GM21528 (cell line): ENCODE measurements around the gene MT2A.
A peak's percentile ranks its signal among the peaks of the same experiment; 100 is the strongest.

ENCODE experiments used
- ATAC-seq: cut with Tn5 transposase; IDR thresholded peaks from one replicate; pipeline ENCODE4 v1.9.1; 2021; ENCODE audit warnings: mild to moderate bottlenecking, moderate library complexity; ENCODE audit not compliant: unreplicated experiment, low FRiP score

The MT2A gene

DNA sequence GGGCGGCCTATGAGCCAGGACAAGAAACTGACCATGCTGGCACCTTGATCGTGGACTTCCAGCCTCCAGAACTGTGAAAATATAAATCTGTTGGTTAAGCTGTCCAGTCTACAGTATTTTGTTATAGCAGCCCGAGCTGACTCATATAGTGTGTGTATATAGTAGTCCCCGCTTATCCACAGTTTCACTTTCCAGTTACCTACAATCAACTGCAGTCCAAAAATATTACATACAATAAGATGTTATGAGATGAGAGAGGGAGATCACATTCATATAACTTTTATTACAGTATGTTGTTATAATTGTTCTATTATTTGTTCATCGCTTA is 14.1 kb upstream of the MT2A start:
- no peak for ATAC-seq

DNA sequence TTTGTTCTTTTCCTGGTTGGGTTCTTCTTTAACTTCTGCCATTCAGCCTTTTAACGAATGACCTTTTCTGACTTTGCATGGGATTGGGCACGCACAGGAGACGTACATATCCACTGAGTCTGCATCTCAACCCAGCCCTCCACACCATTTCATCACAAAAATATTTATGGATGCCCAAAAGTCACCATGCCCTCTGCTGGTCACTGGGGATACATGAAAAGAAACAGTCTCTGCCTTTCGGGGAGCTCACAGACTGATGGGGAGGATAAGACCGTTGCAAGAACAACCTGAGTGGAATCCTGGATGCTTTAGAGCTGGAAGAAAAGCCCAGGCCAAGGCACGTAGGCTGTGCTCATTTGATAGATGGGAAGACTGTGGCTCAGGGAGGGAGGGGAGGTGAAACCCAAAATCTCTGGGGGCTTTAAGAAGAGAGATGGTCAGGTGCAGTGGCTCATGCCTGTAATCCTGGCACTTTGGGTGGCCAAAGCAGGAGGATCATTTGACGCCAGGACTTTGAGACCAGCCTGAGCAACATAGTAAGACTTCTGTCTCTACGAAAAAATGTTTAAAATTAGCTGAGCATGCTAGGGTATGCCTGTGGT is 7.9 kb upstream of the MT2A start:
- ATAC-seq = no peak

DNA sequence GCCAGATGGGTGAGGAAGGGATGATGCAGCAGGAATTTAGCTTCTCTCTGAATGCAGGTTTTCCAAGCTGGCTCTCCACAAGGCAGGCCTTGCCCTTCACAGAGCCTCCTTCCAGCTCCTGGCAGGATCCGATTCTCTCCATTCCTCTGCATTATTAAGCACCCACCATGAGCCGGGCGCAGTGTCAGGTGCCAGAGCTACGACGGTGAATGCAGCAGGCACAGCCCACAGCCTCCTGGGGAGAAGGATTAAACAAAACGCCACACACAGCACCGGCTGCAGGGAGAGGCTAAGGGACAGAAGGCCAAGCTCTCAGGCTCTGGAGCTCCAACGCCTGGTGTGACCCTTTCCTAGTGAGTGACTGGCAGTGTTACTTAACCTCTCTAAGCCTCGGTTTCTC is 7.1 kb upstream of the MT2A start:
- ATAC-seq = no peak

DNA sequence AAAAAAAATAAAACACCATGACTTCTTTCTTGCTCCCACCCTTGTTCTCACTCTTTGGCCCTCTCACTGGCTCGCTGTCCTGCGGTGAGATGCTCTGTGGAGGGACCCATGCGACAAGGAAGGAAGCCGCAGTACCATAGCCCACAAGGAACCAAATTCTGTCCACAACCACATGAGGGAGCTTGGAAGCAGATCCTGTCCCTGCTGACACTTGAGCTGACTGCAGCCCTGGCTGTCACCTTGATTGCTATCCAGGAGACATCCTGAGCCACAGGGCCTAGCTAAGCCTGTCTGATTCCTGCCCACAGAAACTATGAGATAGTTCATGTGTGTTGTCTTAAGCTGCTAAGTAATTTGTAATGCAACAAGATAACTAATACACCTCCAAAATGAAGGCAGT is 4.8 kb upstream of the MT2A start:
- no peak for ATAC-seq

DNA sequence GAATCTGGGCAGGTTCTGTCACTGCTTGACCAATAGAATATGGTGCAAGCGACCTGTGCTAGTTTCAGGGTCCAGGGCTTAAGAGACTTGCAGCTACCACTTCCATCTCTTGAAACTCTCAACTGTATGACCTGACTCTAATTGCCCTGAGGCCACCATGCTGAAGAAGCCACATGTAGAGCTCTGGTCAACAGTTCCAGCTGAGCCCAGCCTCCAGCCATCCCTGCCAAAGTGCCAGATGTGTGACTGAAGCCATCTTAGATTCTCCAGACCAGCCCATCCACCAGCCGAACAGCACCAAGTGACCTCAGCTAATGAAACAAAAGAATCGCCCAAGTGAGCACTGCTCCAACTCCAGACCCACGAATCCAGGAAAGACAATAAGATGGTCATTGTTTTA is 3.4 kb upstream of the MT2A start:
- ATAC-seq = no peak

DNA sequence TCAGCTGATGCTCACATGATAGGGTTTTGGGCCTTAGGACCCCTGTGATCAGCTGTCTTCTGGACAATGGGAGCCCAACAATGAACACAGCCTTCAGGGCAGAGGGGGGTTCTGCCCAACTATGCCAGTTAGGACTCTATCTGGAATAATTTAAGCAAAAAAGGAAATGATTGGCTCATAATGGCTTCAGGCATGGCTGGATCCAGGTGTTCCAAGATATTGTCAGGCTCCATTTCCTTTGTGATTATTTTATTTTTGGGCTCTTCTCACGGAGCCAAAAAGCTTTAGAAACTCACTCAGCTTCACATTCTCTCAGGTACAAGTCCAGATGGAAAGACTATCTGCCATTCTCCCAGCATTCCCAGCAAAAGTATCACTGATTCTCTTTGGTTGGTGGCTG is 2.9 kb upstream of the MT2A start:
- ATAC-seq = no peak

DNA sequence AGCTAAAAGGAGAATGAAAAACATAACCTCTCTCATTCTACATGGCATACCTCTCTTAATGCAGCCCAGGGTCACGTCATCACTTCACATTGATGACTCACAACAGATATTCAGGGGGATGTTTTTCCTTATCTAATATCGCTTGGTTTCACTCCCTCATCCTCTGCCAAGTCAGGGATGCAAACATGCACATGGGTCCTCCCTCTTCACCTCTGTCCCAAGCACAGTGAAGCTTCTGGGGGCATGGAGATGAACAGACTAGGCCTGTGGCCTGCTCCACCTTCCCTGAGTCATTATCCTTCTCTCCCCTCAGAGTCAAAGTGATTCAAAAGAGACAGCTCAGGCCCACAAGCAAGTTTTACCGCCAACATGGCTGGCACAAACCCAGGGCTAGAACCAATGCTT is 2.3 kb upstream of the MT2A start:
- ATAC-seq = no peak

DNA sequence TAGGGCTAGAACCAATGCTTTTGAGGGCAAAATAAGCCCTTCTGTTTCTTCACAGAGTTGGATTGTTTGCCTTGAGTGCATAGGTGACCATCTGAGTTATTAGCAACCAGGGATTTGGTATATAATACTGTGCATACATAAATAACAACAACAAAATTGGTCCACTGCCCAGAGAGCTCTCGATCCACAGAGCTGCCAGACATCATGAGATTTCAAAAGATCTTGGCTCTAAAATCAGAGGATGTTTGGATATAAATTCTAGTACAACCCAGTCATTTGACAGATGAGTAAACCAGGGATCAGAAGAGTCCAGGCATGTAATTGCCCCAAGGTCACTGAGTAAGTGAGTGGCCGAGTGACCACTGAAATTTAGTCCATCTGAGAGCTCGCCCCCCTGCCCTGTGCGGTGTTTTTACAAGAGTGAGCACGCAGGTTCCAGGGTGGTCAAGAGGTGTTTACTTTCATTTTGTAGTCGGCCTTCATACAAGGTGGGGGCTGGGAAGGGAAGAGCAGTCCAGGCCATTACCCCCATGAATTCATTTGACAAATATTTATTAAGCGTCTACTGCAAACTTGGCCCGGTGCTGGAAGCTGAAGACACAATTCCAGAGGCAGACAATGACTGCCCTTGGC is 1.8 kb upstream of the MT2A start:
- no peak for ATAC-seq

DNA sequence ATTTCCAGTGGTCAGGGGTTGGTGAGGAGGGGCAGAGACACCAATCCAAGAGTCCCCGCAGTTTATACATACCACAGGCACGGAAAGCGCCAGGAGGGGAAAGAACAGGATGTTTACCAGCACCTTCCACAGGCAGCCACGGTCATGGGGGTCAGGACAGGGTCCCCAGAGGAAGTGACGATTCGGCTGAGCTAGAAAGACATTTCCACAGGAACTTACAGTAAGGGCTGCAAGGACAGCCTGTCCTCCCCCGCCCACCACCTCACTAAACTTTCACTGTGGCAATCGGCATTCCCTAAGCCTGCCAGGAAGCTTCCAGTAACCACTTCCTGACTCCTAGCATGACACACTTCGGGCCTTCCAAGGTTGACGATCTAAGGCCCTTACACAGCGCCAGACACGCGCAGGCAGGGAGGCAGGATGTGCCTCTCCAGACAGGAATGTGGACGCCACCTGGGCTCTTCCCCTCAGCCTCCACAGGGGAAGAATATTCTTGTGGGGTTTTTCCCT is 1.2 kb upstream of the MT2A start:
- no peak for ATAC-seq

DNA sequence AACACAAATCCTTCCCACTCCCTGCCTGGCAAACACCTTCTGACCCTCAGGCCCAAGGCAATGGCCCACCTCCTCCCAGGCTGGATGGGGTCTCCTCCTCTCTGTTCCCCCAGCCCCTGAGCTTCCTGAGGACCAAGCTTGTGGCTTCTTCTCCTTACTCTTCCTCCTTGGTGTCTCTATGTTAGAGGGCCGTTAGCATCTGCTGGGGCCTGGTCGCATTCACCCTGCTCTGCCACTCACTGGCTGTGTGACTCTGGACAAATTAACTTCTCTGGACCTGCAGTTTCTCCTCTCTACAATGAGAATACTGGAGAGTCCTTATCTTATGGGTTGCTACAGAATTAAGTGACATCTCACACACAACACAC is 725 bp upstream of the MT2A start:
- ATAC-seq = no peak

DNA sequence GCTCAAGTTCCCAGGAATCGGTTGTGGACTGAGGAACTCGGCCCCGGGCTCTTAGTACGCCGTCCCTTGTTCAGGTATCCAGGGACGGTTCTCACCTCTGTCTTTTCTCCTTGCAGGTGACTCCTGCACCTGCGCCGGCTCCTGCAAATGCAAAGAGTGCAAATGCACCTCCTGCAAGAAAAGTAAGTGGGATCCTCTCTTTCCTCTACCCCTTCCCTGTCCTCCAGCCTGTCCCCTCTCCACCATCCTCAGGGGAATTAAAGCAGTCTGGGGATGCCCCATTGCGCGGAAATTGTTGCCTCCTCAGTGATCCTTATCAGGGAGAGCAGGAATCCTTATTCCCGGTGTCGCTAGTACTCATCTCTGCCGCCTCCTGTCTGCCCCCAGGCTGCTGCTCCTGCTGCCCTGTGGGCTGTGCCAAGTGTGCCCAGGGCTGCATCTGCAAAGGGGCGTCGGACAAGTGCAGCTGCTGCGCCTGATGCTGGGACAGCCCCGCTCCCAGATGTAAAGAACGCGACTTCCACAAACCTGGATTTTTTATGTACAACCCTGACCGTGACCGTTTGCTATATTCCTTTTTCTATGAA is 585 bp downstream of the MT2A start:
- ATAC-seq = no peak

DNA sequence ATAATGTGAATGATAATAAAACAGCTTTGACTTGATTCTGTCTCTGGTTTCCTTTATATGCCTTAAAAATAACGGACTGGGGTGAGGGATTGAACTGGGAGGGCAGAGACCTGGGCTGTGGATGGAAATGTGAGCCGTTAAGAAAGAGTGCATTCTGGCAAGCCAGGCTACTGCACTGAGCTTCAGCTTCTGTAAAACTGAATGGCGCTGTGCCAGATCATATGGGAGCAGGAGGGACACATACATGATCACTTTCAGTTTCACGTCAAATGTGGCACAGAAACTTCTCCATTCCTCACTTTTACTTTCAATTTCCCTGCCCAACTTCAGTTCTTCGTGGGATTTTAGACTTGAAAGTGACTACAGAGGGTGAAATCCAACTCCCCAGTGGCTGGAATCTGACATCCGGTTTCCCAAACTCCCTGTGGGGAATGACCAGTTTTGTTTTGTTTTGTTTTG is 1.1 kb downstream of the MT2A start:
- ATAC-seq = peak; percentile 47

DNA sequence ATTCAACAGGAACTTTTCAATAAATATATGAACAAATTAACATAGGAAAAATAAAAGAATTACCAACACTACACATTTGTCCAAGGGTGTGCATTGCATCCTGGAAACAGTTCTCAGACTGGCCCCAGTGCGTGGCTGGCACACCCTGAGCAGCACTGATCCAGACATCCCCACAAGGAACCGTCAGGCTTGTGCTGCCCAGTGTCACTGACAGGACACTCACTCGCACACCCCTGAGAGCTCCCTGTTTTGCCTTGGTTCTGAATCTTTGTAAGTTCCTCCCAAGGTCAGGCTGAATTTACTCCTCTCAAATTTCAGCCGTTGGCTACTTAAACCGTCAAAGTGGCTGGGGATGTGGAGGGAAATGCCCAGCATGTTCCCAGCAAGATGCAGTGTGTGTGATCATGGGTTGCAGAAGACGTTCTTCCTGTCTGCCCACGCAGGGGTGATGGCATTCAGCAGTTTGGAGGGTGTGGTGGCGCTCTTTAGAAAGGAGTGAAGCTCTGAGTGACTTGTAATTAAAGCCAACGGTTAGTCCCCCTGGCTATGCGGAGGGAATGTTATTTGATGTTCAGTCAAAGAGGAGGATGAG is 1.7 kb downstream of the MT2A start:
- ATAC-seq = no peak

DNA sequence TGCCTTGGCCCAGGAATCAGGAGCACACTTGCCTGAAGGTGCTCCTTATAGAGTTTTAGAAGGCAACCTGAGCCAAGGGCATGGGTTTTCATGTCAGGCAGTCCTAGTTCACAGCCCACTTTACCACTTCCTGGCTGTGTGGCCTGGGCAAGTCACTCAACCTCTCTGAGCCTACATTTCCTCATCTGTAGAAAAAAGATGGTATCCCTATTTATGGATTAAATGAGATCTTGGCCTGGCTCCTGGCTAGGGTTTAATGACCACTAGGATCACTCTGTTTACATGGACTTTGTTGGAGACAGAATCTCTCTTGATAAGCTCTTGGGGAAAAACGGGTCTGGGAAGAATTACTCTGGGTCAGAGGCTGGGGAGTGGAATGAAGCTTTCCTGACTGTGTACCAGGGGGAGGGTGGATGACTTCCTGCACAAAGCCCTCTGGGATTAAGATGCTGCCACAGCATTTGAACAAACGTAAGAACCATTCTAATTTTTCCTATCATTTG is 2.3 kb downstream of the MT2A start:
- ATAC-seq = no peak

DNA sequence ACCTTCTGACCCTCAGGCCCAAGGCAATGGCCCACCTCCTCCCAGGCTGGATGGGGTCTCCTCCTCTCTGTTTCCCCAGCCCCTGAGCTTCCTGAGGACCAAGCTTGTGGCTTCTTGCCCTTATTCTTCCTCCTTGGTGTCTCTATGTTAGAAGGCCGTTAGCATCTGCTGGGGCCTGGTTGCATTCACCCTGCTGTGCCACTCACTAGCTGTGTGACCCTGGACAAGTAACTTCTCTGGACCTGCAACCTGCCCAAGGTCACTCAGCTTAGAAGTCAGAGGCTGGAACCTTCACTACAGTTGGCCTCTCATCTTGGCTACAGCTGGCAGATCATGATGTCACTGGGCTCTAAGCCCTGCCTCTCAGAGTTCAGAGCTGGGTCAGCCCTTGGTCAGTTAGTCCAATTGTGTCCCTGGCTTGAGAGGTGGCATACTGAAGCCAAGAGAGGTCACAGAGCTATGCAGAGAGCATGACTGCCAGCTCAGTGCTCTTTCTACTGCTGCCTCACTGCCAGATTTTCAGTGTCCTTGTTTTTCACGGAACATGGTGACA is 3.0 kb downstream of the MT2A start:
- ATAC-seq = no peak

DNA sequence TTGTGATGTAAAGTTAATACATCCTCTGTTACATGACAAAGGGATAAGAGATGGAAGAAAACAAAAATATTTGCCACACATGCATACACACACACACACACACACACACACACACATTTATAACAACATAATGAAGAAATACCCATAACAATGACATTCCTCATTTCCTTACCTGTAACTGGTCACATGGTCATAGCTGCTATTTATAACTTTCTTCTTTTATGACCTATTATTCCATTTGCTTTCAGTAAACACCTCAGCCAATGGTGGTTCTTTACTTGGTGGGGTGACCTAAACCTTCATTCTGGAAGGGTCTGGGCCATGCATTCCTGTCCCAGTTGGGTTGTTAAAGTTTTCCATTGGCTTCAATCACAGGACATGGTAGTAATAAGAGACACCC is 5.3 kb downstream of the MT2A start:
- ATAC-seq = no peak

DNA sequence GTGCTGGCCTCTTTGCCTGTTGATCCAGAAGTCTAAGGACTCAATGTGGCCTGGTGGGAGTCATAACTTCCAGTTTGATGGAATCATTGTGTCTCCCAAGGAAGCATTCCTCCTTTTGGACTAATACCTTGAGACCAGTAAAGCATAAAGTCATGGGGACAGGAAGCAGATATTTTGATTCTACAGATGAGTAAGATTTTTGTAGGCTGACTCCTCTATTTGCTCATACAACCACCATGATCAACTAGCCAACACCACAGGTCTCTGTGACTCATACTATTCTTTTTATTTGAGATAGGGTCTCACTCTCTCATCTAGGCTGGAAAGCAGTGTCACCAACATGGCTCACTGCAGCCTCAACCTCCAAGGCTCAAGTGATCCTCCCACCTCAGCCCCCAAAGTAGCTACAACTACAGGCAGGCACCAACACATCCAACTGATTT is 6.2 kb downstream of the MT2A start:
- ATAC-seq = no peak

DNA sequence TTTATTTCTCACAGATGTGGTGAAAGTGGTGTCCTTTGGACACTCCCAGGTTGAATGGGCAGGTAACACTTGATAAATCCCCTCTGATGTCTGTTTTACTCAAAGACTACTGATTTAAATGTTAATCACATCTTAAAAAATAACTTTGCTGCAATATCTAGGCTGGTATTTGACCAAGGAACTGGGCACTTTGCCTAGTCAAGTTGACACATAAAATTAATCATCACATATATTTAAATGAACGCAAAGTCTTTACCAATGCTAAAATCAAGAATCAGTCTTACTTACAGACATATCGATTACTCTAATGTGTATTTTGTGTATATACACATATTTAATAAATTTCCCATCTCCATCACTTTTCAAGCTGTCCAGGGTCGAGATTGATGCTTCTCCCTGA is 7.0 kb downstream of the MT2A start:
- no peak for ATAC-seq

DNA sequence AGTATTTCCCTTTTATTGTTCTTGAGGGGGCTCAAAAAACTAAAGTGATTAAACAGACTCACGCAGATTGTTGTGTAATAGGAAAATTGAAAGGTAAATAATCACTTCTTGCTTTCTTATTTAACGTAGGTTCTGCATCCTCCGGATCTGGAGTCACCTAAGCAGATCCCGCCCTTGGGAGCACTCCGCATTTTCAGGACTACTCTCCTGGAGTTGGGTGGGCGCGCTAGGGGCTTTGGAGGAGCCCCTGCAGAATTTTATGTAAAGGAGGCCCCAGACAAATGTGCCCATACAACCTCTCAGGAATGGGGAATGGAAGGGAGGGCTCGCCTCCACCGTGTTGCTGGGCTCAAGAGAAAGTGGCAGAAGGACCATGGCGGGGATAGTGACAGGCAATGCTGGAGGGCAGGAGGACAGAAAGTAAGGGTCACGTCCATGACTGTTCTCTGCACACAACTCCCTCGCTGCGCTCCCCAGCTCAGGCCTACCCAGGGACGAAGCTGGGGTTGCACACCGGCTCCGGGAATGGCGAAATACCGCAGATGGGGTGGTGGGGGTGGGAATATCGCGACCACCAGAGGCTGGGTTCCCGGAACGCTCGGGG is 8.3 kb downstream of the MT2A start:
- no peak for ATAC-seq

DNA sequence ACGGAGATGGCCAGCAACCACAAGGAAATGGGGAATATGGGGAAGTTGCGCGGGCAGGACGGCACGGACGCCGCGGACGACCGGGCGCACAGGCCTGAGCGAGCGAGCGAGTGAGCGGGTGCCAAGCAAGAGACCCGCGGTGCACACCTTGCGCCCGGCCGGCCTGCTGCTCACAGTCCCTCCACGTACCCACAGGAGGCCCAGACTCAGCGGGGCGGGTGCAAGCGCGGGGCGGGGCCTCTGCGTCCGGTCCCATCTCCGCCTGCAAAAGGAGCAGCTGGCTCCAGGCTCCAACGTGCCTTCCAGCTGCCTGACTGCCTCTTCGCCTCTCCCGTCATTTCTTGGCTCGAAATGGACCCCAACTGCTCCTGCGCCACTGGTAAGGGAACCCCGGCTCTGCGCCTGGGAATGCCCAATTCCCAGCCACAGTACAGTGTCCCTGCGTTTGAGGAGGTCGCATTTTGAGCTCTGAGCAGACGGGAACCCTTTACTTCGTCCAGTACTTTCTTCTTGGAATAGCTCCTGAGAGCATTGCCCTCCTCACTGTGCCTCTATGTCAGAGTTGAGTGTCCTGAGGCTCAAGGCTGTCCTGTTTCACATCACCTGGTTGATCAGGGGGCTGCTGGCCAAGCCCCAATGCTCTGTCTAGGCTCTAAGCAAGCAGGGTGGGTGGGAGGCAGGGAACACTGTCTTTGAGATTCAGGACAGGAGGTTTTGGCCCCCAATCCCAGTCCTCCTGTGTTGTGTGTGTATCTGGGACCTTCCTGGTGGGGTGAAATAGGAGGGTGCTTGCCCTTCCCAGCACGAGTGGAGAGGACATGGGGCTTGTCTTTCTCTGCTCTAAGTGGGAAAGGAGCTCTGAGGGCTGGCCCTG is 9.1 kb downstream of the MT2A start:
- no peak for ATAC-seq
